ENCODE measurements around the gene COX14. TPM values are rescaled to one million over a fixed set of nuclear protein-coding genes. Genes with fewer than 3 reads are reported as not detected.

COX14 gene
- total RNA-seq, 1 donor from 2014 or later = 22.7 TPM

DNA sequence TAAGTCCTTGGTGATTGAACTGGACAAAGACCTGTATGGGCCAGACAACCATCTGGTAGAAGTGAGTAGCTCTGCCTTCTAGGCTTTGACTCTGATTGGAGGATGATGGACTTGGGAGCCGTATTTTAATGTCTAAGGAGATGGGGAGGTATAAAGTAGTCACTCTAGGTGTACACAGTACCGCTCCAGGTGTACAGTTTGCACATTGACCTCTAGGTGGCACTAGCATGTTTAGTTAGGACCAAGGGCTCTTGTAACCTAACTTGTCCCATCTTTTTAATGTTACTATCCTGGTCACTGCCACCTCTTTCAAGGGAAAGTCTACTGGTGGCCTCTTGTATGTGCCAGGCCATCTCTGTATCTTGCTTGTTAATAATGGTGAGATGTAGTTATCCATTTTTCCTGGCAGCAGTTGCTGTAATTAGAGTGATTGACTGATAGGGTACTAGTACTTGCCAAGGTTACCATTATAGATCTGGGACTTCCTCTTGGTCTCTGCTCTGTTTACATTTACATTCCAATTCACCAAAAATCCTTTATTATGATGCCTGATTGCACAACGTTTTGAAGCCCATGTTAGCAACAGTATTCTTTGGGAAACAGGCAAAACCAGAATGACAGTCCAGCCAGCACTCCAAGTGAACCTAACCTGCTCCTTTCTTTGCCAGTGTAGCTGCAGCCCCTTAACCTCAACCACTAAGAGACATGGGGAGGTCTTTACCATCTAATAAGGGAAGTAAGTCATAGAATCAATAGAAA is 23.3 kb upstream of the COX14 start:
- Mint-ChIP-seq H3K4me3 (no peak overlapping the region), H3K27ac (no peak overlapping the region), H3K27me3 (ENCODE audit: insufficient read depth, low read depth) (peaks cover 2% of the 10 kb centered on the region), H3K4me1 (peaks cover 18% of the 10 kb centered on the region), H3K36me3 (peaks cover 27% of the 10 kb centered on the region), H3K9me3 (no peaks in the 10 kb centered on the region)
- H3K36me3 ChIP-seq = peaks cover 25% of the 10 kb centered on the region
- no peak overlapping the region for H3K4me3 ChIP-seq
- H3F3A ChIP-seq (ENCODE audit: low read depth) = peaks cover 35% of the 10 kb centered on the region
- DNase-seq (ENCODE audit: low spot score) = peak; percentile 80
- peaks cover 41% of the 10 kb centered on the region for H4K20me1 ChIP-seq (ENCODE audit: low read depth)
- no peak for TF ChIP-seq EZH2 (IDR thresholded peaks at IDR 0.05)
- TF ChIP-seq, protein P1, sequence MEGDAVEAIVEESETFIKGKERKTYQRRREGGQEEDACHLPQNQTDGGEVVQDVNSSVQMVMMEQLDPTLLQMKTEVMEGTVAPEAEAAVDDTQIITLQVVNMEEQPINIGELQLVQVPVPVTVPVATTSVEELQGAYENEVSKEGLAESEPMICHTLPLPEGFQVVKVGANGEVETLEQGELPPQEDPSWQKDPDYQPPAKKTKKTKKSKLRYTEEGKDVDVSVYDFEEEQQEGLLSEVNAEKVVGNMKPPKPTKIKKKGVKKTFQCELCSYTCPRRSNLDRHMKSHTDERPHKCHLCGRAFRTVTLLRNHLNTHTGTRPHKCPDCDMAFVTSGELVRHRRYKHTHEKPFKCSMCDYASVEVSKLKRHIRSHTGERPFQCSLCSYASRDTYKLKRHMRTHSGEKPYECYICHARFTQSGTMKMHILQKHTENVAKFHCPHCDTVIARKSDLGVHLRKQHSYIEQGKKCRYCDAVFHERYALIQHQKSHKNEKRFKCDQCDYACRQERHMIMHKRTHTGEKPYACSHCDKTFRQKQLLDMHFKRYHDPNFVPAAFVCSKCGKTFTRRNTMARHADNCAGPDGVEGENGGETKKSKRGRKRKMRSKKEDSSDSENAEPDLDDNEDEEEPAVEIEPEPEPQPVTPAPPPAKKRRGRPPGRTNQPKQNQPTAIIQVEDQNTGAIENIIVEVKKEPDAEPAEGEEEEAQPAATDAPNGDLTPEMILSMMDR (IDR thresholded peaks at IDR 0.05) = peak; percentile 81
- peaks cover 56% of the 10 kb centered on the region for H3K79me2 ChIP-seq (ENCODE audit: low read depth)
- no peak overlapping the region for H3K4me2 ChIP-seq
- no peak overlapping the region for H3K9ac ChIP-seq
- H3K9me3 ChIP-seq (ENCODE audit: low read depth) = no peaks in the 10 kb centered on the region
- H3K4me1 ChIP-seq = peaks cover 3% of the 10 kb centered on the region
- no peak overlapping the region for H2AFZ ChIP-seq (replicated peaks)
- no peak overlapping the region for H3K27ac ChIP-seq
- no peaks in the 10 kb centered on the region for H3K27me3 ChIP-seq

DNA sequence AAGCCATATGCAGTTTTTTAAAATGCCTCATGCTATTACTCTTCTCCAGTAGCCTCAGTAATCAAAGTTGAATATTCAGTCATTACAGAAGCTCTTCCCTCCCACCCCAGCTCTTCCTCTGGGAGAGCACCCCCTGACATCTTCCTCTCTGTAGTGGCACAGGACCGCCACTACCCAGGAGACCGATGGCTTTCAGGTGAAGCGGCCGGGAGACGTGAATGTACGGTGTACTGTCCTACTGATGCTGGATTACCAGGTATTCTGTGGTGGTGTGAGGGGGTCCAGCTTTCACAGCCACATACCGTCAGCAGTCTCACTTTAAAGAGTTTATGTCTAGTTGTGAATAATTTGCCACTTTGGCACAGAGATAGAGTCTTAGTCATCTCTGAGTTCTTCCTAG is 22.3 kb upstream of the COX14 start:
- H3K79me2 ChIP-seq (ENCODE audit: low read depth) = peaks cover 51% of the 10 kb centered on the region
- peaks cover 16% of the 10 kb centered on the region for H3K4me1 Mint-ChIP-seq
- H3K27ac Mint-ChIP-seq = no peak overlapping the region
- peaks cover 3% of the 10 kb centered on the region for H3K4me1 ChIP-seq
- H3K36me3 Mint-ChIP-seq = peaks cover 31% of the 10 kb centered on the region
- DNase-seq (ENCODE audit: low spot score) = no peak
- no peak overlapping the region for H3K4me3 ChIP-seq
- H3K27ac ChIP-seq = no peak overlapping the region
- no peaks in the 10 kb centered on the region for H3K27me3 ChIP-seq
- H2AFZ ChIP-seq (replicated peaks) = no peak overlapping the region
- peaks cover 30% of the 10 kb centered on the region for H3F3A ChIP-seq (ENCODE audit: low read depth)
- H3K9ac ChIP-seq = no peak overlapping the region
- H3K27me3 Mint-ChIP-seq (ENCODE audit: insufficient read depth, low read depth) = peaks cover 2% of the 10 kb centered on the region
- peaks cover 41% of the 10 kb centered on the region for H4K20me1 ChIP-seq (ENCODE audit: low read depth)
- no peak overlapping the region for H3K4me3 Mint-ChIP-seq
- no peaks in the 10 kb centered on the region for H3K9me3 ChIP-seq (ENCODE audit: low read depth)
- no peak for TF ChIP-seq EZH2 (IDR thresholded peaks at IDR 0.05)
- no peak overlapping the region for H3K4me2 ChIP-seq
- H3K36me3 ChIP-seq = peaks cover 25% of the 10 kb centered on the region
- H3K9me3 Mint-ChIP-seq = no peaks in the 10 kb centered on the region

DNA sequence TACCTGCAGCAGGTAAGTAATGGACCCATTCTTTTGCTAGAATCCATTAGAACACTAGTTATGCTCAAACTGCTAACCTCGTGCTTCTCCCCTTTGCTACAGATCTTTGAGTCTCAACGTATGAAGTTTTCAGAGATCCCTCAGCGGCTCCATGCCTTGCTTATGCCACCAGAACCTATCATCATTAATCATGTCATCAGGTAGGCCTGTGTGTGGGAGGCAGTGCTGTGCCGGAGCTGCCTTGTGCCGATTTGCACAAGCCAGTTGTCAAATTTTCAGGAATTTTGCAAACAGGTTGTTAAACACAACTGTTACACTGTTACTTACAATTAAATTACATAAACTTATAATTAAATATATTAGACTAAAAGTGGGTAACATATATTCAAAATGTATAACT is 21.6 kb upstream of the COX14 start:
- TF ChIP-seq EZH2 (IDR thresholded peaks at IDR 0.05) (no peak), EZH2phosphoT487 (IDR thresholded peaks at IDR 0.05) (no peak)
- TF ChIP-seq, protein P1 (IDR thresholded peaks at IDR 0.05) = no peak

DNA sequence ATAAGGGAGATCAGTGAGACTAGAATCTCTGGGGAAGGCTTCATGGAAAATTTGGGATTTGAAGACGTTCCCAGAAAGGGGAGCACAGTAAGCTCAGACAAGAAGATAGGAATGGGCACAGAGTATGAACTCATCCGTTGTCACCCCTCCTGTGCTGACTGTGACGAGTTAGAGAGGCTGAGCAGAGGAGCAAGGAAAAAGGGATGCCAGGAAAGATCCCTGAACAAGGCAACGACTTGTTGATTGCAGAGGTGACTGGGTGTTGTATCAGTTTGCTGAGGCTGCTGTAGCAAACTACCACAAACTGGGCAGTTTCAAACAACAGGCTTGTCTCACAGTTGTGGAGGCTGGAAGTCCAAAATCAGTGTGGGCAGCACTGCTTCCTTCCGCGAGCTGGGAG is 14.1 kb upstream of the COX14 start:
- H3K27ac Mint-ChIP-seq = no peak overlapping the region
- peaks cover 19% of the 10 kb centered on the region for H4K20me1 ChIP-seq (ENCODE audit: low read depth)
- no peaks in the 10 kb centered on the region for H3K79me2 ChIP-seq (ENCODE audit: low read depth)
- H3K4me2 ChIP-seq = no peak overlapping the region
- no peak overlapping the region for H3K27ac ChIP-seq
- no peak for TF ChIP-seq EZH2phosphoT487 (IDR thresholded peaks at IDR 0.05)
- TF ChIP-seq EZH2 (IDR thresholded peaks at IDR 0.05) = no peak
- TF ChIP-seq, protein P1 (IDR thresholded peaks at IDR 0.05) = no peak
- H3K9me3 Mint-ChIP-seq = no peaks in the 10 kb centered on the region
- no peak for DNase-seq (ENCODE audit: low spot score)
- H3K4me1 ChIP-seq = peaks cover under 1% of the 10 kb centered on the region
- H3K4me1 Mint-ChIP-seq = no peaks in the 10 kb centered on the region
- no peaks in the 10 kb centered on the region for H3K27me3 ChIP-seq
- peaks cover 50% of the 10 kb centered on the region for H3F3A ChIP-seq (ENCODE audit: low read depth)
- no peaks in the 10 kb centered on the region for H3K9me3 ChIP-seq (ENCODE audit: low read depth)
- H3K36me3 ChIP-seq = peaks cover 9% of the 10 kb centered on the region
- no peaks in the 10 kb centered on the region for H3K27me3 Mint-ChIP-seq (ENCODE audit: insufficient read depth, low read depth)
- H3K4me3 Mint-ChIP-seq = no peak overlapping the region
- H2AFZ ChIP-seq (replicated peaks) = no peak overlapping the region
- H3K9ac ChIP-seq = no peak overlapping the region
- H3K4me3 ChIP-seq = no peak overlapping the region
- peaks cover 50% of the 10 kb centered on the region for H3K36me3 Mint-ChIP-seq

More for the DNA sequence above, 21.6 kb upstream of the COX14 start:
- DNase-seq (ENCODE audit: low spot score) = no peak
- H3K79me2 ChIP-seq (ENCODE audit: low read depth) = peaks cover 47% of the 10 kb centered on the region
- H3K4me1 Mint-ChIP-seq = peaks cover 13% of the 10 kb centered on the region
- H3K4me3 Mint-ChIP-seq = no peak overlapping the region
- peaks cover 33% of the 10 kb centered on the region for H3K36me3 Mint-ChIP-seq
- peaks cover 3% of the 10 kb centered on the region for H3K4me1 ChIP-seq
- H2AFZ ChIP-seq (replicated peaks) = no peak overlapping the region
- H3K27ac ChIP-seq = no peak overlapping the region
- H3K4me3 ChIP-seq = no peak overlapping the region
- H3K36me3 ChIP-seq = peaks cover 28% of the 10 kb centered on the region
- H3F3A ChIP-seq (ENCODE audit: low read depth) = peaks cover 29% of the 10 kb centered on the region
- H4K20me1 ChIP-seq (ENCODE audit: low read depth) = peaks cover 47% of the 10 kb centered on the region
- no peaks in the 10 kb centered on the region for H3K9me3 Mint-ChIP-seq
- no peak overlapping the region for H3K4me2 ChIP-seq
- no peaks in the 10 kb centered on the region for H3K9me3 ChIP-seq (ENCODE audit: low read depth)
- peaks cover 2% of the 10 kb centered on the region for H3K27me3 Mint-ChIP-seq (ENCODE audit: insufficient read depth, low read depth)
- no peak overlapping the region for H3K27ac Mint-ChIP-seq
- H3K27me3 ChIP-seq = no peaks in the 10 kb centered on the region
- H3K9ac ChIP-seq = no peak overlapping the region

All from neural progenitor cell (in vitro differentiated cells).